ENCODE data around the gene CEP104. TPM values are rescaled to one million over a fixed set of nuclear protein-coding genes. Genes with fewer than 3 reads are reported as not detected.

CEP104 gene
- total RNA-seq, 2 donors from 2014 or later, result 26.9 to 28.3 TPM

DNA sequence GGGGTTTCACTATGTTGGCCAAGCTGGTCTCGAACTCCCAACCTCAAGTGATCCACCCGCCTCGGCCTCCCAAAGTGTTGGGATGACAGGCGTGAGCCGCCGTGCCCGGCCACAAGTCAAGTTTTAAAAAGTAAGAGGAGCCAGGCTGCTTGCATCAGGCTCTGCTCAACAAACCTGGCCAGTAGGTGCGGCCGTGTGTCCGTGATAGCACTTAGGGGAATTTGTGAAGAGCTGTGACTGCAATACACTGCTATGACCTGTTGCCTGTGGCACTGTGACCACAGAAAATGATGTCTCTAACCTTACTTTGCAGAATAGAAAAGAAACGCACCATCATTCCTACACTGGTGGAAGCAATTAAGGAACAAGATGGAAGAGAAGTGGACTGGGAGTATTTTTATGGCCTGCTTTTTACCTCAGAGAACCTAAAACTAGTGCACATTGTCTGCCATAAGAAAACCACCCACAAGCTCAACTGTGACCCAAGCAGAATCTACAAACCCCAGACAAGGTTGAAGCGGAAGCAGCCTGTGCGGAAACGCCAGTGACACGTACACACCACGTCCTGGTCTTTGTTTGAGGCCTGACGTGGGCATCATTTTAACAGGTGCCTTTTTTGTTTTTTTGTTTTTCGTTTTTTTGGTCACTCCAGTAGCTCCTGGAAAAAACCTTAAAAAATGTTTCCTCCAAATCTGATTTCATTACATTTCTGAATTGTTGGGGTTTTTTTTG lies 26.3 kb upstream of the CEP104 start:
- DNase-seq (ENCODE audit: low spot score in 2 of 2), result no peak
- peak overlapping the region in 1 of 2 donors; percentile 80 for H3K27ac Mint-ChIP-seq
- ATAC-seq, result no peak
- no peaks in the 10 kb centered on the region for H3K9me3 Mint-ChIP-seq
- peaks cover 16% of the 10 kb centered on the region in 2 donors for H3K36me3 Mint-ChIP-seq

DNA sequence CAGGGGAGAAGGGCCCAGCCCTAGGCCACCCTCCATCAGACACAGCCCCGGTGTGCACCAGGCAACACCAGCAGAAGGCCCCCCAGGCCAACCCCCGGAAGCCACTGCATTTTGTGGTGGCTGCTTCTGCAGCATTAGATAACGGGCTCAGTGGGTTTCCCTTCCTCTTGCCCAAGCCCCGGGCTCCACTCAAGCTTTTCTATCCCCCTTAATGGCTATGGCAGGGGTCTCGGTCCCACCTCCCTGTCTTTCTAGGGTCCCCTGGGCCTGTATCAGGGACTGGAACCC lies 24.1 kb upstream of the CEP104 start:
- no peak for DNase-seq (ENCODE audit: low spot score in 2 of 2)
- no peak for ATAC-seq
- H3K36me3 Mint-ChIP-seq, result peaks cover 16 to 18% of the 10 kb centered on the region in 2 donors
- H3K27ac Mint-ChIP-seq, result peak overlapping the region; percentile 32 to 79
- no peaks in the 10 kb centered on the region for H3K9me3 Mint-ChIP-seq

DNA sequence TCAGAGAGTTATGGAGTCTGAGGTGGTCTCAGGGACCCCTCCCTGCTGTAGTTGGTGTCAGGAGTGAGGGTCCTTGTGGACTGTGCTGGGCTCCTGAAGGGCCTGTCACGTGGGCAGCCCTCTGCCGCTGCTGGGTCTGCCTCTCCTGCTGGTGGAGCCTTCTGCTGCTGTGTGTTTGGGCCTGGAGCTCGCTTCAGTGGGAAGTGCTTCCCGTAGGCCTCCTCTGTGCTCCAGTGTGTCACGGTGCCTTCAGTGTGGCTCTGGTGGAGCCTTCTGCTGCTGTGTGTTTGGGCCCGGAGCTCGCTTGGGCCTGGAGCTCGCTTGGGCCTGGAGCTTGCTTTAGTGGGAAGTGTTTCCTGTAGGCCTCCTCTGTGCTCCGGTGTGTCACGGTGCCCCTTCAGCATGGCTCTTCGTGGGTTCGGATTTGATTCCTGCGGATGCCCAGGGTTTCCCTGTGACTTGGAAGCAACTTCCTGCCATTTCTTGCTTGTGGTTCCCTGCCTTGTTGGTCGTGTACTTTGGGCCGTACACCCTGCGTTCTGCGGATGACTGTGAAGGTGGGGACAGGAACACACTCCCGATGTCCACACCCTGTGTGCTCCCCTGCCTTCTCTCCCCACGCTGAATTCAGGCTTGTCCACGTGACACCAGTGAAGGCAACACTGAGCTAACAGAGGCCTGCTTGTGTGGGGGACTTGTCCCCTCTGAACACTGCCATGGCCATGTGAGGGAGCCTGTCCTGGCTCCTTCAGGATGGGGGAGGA lies 23.6 kb upstream of the CEP104 start:
- H3K9me3 Mint-ChIP-seq, result no peaks in the 10 kb centered on the region
- H3K36me3 Mint-ChIP-seq, result peaks cover 16 to 18% of the 10 kb centered on the region in 2 donors
- peak overlapping the region in 1 of 2 donors; percentile 51 for H3K27ac Mint-ChIP-seq
- DNase-seq (ENCODE audit: low spot score in 2 of 2) (no peak), ATAC-seq (no peak)

DNA sequence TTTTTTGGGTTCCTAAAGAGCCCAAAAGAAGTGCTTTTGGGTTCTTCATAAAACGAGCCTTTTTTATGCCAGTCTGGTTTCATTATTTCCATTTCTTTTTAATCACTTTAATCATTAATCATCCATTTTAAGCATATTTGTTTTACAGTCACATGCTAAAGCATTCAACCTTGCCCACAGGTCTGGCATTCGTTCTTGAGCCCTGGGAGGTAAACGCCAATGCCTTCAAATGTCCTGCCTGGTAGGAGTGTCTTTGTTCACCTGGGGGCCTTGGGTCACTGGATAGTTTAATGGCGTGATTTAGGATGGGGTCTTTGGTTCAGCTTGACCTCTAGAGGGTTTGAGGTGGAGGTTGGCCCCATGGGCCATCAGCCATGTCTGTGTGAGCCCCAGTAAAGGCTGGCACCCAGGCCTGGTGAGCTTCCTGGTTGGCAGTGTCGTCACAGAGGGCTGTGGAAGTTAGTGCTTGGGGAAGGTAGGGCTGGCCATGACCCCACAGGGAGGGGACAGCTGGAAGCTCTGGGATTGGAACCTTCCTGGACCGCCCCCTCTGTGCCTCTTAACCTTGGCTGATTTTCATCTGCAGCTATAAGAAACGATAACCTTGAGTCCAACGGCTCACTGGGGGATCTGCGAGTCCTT lies 22.9 kb upstream of the CEP104 start:
- no peaks in the 10 kb centered on the region for H3K9me3 Mint-ChIP-seq
- DNase-seq (ENCODE audit: low spot score in 2 of 2), result no peak
- H3K36me3 Mint-ChIP-seq, result peaks cover 16 to 18% of the 10 kb centered on the region in 2 donors
- H3K27ac Mint-ChIP-seq, result no peak overlapping the region
- no peak for ATAC-seq

DNA sequence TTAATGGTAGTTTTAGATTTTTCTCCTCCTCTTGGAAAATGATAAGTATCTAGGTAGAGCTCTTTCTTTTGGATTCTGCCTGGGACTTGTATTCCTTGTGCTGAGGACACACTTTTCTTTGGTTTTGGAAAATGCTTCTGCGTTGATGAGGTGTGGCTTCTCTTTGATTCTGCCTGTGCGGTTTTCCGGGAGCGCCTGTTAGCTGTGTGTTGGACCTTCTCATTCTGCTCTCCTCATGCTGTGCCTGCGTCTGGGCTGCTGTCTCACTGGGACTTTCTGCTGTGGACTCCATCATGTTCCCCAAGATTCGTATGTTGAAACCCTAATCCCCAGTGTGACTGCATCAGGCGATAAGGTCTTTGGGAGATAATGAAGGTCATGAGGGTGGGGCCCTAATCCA lies 22.1 kb upstream of the CEP104 start:
- Mint-ChIP-seq H3K36me3 (peaks cover 16 to 18% of the 10 kb centered on the region in 2 donors), H3K27ac (no peak overlapping the region), H3K9me3 (no peaks in the 10 kb centered on the region)
- ATAC-seq, result no peak
- no peak for DNase-seq (ENCODE audit: low spot score in 2 of 2)

DNA sequence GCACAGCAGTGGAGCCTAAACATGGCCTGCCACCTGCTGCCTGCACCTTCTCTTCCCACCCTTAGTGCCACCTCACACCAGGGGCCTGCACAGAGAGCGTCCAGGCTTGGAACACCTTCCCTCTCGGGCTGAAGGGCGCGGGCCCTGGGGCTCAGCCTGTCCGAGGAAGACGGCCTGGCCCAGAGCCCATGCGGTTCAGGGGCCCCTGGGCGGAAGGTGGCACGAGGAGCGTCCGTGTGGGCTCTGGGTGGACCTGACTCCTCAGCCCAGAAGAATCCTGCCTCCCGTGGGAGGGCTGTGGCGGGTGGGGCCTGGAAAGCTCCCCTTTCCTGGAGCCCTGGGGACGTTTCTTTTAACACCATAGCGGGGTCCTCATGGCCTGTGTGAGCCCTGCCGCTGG lies 19.7 kb upstream of the CEP104 start:
- DNase-seq (ENCODE audit: low spot score in 2 of 2) (no peak), ATAC-seq (no peak)
- no peaks in the 10 kb centered on the region for H3K9me3 Mint-ChIP-seq
- peaks cover 16 to 18% of the 10 kb centered on the region in 2 donors for H3K36me3 Mint-ChIP-seq
- H3K27ac Mint-ChIP-seq, result peak overlapping the region in 1 of 2 donors; percentile 30

DNA sequence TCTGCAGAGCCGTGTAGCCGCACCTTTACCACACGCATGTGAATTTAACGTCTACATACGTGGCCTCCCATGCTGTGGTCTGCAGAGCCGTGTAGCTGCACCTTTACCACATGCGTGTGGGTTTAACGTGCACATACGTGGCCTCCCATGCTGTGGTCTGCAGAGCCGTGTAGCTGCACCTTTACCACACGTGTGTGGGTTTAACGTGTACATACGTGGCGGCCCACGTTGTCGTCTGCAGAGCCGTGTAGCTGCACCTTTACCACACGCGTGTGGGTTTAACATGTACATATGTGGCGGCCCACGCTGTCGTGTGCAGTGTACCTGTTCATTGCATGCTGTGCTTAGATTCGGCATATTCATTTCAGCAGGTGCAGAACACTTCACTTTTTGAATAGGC lies 17.7 kb upstream of the CEP104 start:
- Mint-ChIP-seq H3K36me3 (peaks cover 13 to 16% of the 10 kb centered on the region in 2 donors), H3K27ac (no peak overlapping the region), H3K9me3 (no peaks in the 10 kb centered on the region)
- DNase-seq (ENCODE audit: low spot score in 2 of 2) (no peak), ATAC-seq (no peak)

DNA sequence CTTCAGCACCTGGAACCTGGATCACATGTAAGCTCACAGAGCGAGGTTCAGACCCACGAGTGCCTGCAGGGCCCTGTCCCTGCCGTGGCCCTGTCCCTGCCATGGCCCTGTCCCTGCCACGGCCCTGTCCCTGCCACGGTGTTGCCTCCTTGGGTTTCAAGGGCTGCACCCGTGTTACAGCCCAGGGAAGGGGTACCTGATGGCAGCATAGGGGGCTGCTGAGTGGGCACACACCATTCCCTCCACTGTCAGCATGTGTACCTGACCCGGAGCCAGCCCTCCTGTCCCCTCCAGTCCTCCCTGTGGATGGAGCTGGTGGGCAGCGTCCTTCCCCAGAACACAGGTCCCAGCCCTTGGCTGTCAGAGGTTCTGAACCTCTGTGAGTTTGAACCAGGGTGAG lies 15.5 kb upstream of the CEP104 start:
- H3K27ac Mint-ChIP-seq, result no peak overlapping the region
- H3K36me3 Mint-ChIP-seq, result peaks cover 0 to 10% of the 10 kb centered on the region in 2 donors
- no peak for DNase-seq (ENCODE audit: low spot score in 2 of 2)
- H3K9me3 Mint-ChIP-seq, result peaks cover 0 to 6% of the 10 kb centered on the region in 2 donors
- ATAC-seq, result no peak

DNA sequence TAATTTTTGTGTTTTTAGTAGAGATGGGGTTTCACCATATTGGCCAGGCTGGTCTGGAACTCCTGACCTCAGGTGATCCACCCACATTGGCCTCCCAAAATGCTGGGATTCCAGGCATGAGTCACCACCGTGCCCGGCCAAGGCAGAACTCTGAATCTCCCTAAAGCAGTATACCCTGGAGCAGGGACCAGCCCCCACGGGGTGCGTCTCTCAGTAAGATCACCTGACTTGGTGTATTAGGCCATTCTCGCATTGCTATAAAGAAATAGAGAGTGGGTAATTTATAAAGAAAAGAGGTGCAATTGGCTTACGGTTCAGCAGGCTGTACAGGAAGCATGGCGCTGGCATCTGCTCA lies 14.4 kb upstream of the CEP104 start:
- Mint-ChIP-seq H3K9me3 (peaks cover 0 to 6% of the 10 kb centered on the region in 2 donors), H3K27ac (peak overlapping the region in 1 of 2 donors; percentile 22), H3K36me3 (peaks cover 0 to 10% of the 10 kb centered on the region in 2 donors)
- DNase-seq (ENCODE audit: low spot score in 2 of 2) (no peak), ATAC-seq (no peak)

DNA sequence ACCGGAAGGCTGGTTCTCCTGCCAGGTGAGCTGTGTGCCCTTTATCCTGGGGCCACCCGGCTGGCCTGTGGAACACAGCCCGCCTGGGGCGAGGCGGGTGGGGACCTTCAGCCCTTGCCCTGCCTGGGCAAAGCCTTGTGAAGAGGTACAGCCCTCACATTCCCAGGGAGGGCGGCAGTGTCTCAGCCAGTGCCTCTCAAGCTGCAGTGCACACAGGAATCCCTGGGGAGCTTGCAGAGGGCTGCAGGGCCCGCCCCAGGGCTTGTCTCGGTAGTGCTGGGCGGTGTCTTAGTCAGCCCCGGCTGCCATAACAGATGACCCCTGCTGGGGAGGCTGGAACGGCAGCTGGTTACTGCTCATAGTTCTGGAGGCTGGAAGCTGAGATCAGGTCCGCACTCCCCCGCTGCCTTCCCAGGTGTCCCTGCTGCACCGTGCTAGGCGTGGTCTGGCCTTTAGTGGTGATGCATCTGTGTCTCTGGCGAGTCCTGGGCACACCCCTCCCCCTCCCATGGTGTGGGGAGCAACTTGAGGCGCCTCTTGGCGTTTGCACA lies 12.8 kb upstream of the CEP104 start:
- H3K27ac Mint-ChIP-seq, result peak overlapping the region in 1 of 2 donors; percentile 45
- ATAC-seq, result no peak
- DNase-seq (ENCODE audit: low spot score in 2 of 2), result no peak
- peaks cover 0 to 6% of the 10 kb centered on the region in 2 donors for H3K9me3 Mint-ChIP-seq
- H3K36me3 Mint-ChIP-seq, result peaks cover 0 to 10% of the 10 kb centered on the region in 2 donors

DNA sequence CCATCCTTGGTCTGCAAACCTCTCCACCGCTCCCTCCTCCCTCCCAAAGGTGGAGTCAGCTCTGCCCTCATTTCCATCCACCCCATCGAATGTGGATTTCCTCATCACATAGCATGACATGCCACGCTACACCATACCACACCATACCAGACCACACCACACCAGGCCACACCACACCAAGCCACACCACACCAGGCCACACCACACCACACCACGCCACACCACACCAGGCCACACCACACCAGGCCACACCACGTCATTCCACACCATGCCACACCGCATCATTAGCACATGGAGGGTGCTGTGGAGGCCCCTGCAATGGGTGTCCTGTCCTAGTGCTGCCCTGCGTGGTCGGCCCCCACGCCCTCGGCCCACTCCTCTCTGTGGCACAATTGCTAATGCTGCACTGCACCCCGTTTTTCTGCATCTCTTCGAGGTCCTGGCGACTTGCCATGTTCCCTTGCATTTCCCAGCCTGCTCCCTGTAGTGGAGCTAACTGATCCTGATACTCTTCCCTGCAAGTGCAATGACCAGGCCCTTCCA lies 11.5 kb upstream of the CEP104 start:
- H3K9me3 Mint-ChIP-seq, result peaks cover 0 to 6% of the 10 kb centered on the region in 2 donors
- ATAC-seq, result no peak
- H3K36me3 Mint-ChIP-seq, result peaks cover 0 to 10% of the 10 kb centered on the region in 2 donors
- H3K27ac Mint-ChIP-seq, result peak overlapping the region in 1 of 2 donors; percentile 79
- no peak for DNase-seq (ENCODE audit: low spot score in 2 of 2)

DNA sequence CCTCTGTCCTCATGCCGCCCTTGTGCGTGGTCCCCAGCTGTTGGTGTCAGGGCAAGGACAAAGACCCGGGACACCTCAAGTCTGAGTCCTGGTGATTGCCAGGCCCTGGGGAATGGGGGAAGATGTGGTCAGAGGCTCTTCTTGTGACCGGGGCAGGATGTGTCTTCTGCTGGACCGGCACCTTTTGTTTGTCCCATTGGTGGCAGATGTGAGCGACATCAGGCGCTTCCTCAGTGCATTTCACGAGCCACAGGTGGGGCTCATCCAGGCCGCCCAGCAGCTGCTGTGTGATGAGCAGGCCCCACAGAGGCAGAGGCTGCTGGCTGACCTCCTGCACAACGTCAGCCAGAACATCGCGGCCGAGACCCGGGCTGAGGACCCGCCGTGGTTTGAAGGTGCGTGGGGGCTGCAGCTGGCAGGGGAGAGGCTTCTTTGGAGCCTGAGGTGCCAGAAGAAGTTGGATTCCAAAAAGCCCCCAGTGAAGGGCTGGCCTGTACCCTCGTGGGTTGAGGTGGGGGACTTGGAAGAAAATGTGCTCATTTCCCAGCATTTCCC lies 8.7 kb upstream of the CEP104 start:
- Mint-ChIP-seq H3K36me3 (peaks cover 0 to 10% of the 10 kb centered on the region in 2 donors), H3K9me3 (peaks cover 0 to 6% of the 10 kb centered on the region in 2 donors), H3K27ac (no peak overlapping the region)
- DNase-seq (ENCODE audit: low spot score in 2 of 2), result no peak
- ATAC-seq, result no peak

DNA sequence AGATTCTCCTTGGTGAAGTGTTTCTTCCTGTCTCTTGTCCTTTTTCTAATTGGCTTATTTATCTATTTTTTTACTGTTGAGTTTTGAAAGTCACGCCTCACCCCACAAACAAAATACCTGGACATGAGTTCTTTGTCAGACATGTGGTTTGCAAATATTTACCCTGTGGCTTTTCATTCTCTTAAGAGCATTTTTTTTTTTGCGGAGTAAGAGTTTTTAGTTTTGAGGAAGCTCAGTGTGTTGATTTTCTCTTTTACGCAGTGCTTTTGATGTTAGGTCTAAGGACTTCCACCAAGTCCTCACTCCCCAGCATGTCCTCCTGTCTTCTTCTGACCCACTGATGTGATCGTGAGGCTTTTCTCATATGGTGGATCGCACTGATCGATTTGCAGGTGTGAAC lies 7.9 kb upstream of the CEP104 start:
- ATAC-seq (no peak), DNase-seq (ENCODE audit: low spot score in 2 of 2) (no peak)
- Mint-ChIP-seq H3K36me3 (peaks cover 0 to 10% of the 10 kb centered on the region in 2 donors), H3K9me3 (peaks cover 0 to 6% of the 10 kb centered on the region in 2 donors), H3K27ac (no peak overlapping the region)

DNA sequence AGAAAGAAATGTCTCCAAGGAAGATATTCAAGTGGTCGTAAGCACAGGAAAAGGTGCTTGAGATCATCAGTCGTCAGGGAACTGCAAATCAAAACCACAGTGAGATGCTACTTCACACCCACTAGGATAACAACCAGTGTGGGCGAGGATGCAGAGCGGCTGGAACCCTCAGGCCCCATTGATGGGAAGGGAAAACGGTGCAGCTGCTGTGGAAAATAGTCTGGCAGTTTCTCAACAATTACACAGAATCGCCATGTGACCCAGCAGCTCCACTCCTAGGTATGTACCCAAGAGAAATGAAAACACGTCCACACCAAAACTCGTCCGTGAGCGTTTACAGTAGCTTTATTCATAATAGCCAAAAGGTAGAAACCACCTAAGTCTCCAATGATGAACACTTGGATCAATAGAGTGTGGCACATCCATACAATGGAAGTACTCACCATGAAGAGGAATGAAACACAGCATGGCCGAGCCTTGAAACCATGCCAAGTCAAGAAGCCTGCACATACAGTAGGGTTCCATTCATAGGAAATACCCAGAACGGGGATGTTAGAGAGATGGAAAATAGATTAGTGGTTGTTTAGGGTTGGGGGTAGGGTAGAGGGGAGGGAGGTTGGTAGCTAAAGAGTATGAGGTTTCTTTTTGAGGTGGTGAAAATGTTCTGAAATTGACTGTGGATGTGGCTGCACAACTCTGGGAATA lies 6.4 kb upstream of the CEP104 start:
- H3K36me3 Mint-ChIP-seq, result peaks cover 0 to 3% of the 10 kb centered on the region in 2 donors
- ATAC-seq, result no peak
- H3K27ac Mint-ChIP-seq, result no peak overlapping the region
- H3K9me3 Mint-ChIP-seq, result peaks cover 0 to under 1% of the 10 kb centered on the region in 2 donors
- DNase-seq (ENCODE audit: low spot score in 2 of 2), result no peak

DNA sequence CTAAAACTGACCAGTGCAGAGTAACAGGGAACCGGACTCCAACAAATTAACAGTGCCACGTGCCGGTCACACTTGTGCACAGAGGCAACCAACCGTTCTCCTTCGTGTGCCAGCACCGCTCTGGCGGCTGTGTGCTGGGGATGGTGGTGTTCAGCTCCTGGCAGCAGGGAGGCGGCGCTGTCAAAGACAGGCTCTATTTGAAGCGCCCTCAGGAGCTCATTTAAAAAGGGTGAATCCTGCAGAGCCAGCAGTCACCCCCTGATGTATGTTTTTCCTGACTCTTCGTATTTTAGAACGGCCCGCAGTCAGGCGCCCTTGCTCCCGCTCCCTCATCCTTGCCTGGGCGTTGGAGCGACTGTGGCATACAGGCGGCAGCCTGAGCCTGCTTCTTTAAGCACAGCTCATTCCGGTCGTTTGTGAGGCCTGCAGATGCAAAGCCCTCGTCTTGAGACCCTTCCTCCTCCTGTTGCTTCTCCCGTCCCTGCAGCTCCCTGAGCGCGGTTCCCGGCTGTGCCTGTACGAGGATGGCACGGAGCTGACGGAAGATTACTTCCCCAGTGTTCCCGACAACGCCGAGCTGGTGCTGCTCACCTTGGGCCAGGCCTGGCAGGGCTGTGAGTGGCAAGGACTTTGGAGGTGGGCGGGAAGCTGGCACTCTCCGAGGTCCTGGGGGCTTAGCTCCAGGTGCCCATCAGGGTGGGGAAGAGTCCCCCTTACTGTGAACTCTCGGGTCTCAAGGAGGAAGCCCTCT lies 1.4 kb upstream of the CEP104 start:
- ATAC-seq (no peak), DNase-seq (ENCODE audit: low spot score in 2 of 2) (peak in 1 of 2 donors; percentile 6)
- no peak overlapping the region for H3K27ac Mint-ChIP-seq
- no peaks in the 10 kb centered on the region for H3K9me3 Mint-ChIP-seq
- peaks cover 0 to 5% of the 10 kb centered on the region in 2 donors for H3K36me3 Mint-ChIP-seq

Measured in activated naive CD4-positive, alpha-beta T cell treated with anti-CD3 and anti-CD28 coated beads, Interleukin-2, amount 50 U/mL, for 72 hours (primary cell).